Naive B cell (primary cell): Measurements from ENCODE around the gene ADAMTS7. TPM values are rescaled to one million over a fixed set of nuclear protein-coding genes. Genes with fewer than 3 reads are reported as not detected.

Experiments used
- polyA plus RNA-seq, 6 donors: library from polyadenylated mRNA; unstranded; fragments of 300-500 nt; fragmentation: Illumina TruSeq; gene quantifications; one replicate each; pipeline ENCODE4 v1.2.3, GENCODE V29; 2021; ENCODE audit warnings: low read depth in 6 of 6

Gene ADAMTS7
- polyA plus RNA-seq, 6 donors from 2014 or later = not detected

Other genes with a start within 250 kb of the ADAMTS7 start
- under 1 TPM in 2 of 6 donors, not detected in 4; 0.23 to 0.49 TPM for gene CHRNA5, start 245.9 kb downstream of the ADAMTS7 start, polyA plus RNA-seq
- gene CHRNA3, start 190.5 kb downstream of the ADAMTS7 start, polyA plus RNA-seq = not detected
- gene CHRNB4, start 170.3 kb downstream of the ADAMTS7 start, polyA plus RNA-seq = not detected
- 100 to 1,000 TPM; 213 to 250 (median 243) TPM for gene MORF4L1, start 61.4 kb upstream of the ADAMTS7 start, polyA plus RNA-seq
- 100 to 1,000 TPM; 260 to 480 (median 378) TPM for gene CTSH, start 133.6 kb upstream of the ADAMTS7 start, polyA plus RNA-seq